ENCODE data around the gene PDLIM5.
"Not testable (repeated sequence)": the region's sequence is repeated elsewhere in the genome, so short reads cannot be mapped to it uniquely, and the experiment has no call there.

PDLIM5 gene

DNA sequence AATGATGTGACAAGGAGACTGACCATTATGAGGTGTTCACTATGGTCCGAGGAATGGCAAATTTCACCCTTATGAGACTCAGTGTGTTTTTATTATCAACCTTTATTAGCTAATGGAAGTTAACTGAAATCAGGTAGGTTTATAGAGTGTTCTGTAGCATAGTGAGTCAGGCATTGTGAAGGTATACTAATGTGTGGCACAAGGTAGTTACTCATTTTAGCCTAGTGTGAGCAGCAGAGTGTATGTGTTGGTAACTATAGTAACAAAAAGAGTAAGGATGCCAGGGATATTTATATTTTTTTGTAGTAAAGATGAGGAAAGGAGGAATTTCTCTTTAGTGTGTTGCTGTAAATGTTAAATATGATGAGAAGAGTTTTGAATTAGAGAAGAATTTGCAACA is 12.0 kb downstream of the PDLIM5 start:
- DNase-seq = no peak

DNA sequence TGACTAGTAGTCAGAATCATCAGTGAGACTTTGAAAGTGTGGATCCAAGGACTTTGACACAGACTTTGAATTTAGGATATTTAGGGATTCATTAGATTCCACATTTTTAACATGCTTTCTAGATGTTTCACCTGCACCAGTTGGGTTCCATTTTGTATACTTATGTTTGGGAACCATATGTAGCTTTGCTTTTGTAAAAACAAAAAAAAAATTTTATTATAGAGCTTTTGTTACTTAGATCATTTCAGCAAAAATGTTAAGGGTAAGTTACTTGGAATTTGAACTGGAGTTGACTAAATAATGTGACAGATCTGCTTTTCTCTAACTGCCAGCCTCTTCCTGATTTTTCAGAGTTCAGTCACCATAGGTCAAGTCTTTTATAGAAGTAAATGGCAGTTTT is 14.6 kb downstream of the PDLIM5 start:
- no peak for DNase-seq

- no peak for DNase-seq
These were observed 15.2 kb downstream of the PDLIM5 start for GRCh38 chr4:94466923-94467322.

- DNase-seq = no peak
These were observed 16.5 kb downstream of the PDLIM5 start for GRCh38 chr4:94468093-94468769.

DNA sequence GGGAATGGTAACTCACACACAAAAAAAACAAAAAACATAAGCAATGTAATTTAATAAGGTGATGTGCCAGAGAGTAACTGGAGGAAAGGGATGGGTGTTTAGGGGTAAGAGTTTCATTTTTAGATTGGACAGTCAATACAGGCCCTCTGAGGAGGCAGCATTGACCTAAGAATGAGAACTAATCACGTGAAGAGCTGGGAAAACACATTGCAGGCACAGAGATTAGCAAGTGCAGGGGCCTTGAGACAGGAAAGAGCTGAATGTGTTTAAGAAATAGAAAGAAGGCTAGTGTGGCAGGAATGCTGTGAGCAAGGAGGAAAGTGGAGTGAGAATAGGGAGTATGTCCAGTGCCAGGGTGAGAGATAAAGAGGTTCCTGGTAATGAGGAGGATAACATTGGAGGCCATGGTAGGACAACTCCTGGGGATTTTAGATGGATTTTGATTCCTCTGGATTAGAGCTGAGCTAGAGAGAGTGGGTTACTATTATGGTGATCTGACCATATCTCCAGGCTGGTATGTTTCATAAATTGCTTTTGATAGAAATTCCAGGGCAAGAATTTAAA is 17.6 kb downstream of the PDLIM5 start:
- no peak for DNase-seq

- no peak for DNase-seq
These were observed 18.4 kb downstream of the PDLIM5 start for GRCh38 chr4:94470132-94470531.

DNA sequence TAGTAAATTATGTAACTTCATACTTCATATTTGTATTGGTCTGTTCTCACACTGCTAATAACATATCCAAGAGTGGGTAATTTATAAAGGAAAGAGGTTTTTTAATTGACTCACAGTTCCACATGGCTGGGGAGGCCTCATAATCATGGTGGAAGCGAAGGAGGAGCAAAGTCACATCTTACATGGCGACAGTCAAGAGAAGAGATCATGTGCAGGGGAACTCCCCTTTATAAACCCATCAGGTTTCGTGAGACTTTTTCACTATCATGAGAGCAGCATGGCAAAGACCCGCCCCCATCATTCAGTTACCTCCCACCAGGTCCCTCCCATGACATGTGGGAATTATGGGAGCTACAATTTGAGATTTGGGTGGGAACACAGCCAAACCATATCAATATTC is 19.0 kb downstream of the PDLIM5 start:
- DNase-seq = not testable (repeated sequence)

- no peak for DNase-seq
These were observed 20.5 kb downstream of the PDLIM5 start for GRCh38 chr4:94472056-94472826.

GRCh38 chr4:94475050-94475449 is 23.3 kb downstream of the PDLIM5 start:
- DNase-seq = no peak

DNA sequence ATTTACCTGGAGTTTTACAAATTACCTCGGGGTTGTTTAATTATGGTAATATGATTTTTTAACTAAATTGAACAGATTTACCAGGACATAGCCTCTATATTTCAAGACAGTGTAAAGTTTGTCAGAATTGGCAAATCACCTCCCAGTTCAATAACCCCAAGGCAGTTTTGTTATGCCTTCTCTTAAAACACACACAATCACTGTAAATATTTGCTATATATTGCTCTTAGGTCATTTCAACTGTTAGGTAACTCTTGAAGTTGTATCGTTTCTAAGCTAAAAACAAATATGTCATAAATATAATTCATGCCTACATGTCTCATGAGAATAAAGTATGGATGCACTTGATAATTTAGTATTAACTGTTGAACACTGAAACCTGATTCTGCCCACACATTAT is 24.1 kb downstream of the PDLIM5 start:
- no peak for DNase-seq

DNA sequence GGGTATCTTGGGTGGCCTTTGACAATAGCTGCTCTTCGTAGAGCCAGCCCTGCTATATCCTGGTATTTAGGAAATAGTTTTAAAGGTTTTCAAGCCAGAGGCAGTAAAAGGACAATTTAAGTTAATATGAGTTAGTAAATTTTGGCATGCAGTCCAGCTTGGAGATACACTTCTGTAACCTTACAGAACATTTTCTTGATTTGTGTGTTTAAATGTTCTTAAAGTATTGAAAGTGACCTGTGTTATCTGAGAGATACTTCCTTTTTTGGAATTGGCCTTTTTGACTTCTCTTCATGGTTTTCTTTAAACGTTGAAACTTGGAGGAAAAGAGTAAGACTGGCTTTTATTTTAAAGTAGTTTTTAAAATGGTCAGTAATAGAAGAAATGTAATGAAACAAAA is 25.5 kb downstream of the PDLIM5 start:
- no peak for DNase-seq

- not testable (repeated sequence) for DNase-seq
These were observed 27.1 kb downstream of the PDLIM5 start for GRCh38 chr4:94478805-94479204.

DNA sequence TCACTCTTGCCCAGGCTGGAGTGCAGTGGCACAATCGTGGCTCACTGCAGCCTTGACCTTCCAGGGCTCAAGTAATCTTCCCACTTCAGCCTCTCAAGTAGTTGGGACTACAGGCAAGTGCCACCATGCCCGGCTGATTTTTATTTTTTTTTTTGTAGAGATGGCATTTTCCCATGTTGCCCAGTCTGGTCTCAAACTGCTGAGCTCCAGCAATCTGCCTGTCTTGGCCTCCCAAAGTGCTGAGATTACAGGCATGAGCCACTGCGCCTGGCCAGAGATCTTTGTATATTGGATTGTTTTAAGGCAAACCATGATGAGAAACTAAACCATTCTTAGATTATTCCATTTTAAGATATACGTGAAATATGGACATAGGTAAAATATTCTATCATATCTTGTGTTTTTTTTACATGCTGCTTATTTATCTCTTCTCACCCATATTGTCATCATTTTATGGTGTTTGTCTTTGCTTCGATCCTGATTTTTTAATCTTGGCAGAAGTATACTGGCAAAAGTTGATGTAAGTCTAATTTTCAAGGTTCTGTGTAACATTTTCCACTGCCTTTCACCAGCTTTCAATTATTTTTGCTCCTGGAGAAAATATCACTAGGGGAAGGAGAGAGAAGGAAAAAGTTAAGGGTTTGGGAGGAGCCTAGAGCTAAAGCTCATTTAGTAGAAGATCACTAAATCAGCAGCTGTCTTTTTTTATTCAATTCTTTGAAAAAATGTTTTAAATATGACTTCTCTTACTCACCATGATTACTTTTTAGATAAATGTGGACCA is 27.8 kb downstream of the PDLIM5 start:
- no peak for DNase-seq

DNA sequence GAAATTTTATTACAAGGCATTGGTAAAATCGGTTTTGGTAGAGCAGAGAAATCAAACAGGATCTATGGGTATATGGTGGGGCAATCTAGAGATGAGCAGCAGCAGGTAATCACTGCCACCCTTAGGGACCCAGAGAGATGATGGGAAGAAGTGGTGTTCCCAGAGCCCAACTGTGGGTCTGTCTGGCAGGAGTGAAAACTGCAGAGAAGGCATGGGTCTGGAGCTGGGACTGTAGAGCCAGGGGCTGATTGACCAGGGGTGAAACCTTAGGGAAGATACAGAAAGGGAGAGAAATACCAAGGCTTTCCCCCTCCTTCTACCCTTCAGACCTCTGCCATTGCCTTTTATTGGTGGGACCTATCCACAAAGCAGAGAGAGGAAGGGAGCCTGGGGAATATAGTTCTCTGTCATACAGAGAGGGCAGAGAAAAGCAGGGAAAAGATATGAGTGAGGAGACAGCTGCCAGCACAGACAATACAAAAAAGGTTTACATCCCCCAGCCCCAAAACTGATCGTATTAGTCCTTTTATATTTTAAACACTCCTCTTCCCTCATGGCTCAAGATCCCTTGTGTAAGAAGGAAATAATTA is 28.7 kb downstream of the PDLIM5 start:
- DNase-seq = no peak

DNA sequence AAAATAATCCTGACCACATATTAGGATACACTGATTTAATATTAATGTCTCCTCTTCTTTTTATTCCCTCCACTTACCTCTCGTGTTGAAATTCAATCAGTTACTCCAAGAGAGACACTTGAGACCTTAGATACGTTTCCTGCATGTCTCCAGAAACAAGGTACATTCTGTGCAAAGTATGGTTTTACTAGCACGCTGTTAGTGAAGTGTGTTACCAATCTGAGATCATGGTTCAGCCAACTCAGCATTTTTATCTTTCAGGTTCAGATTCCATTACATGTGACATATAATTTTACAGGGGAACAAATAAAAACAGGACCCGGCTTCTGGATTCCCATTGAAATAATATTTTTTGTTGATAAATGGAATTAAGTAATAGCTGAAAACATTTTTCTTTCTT is 32.2 kb downstream of the PDLIM5 start:
- no peak for DNase-seq

DNA sequence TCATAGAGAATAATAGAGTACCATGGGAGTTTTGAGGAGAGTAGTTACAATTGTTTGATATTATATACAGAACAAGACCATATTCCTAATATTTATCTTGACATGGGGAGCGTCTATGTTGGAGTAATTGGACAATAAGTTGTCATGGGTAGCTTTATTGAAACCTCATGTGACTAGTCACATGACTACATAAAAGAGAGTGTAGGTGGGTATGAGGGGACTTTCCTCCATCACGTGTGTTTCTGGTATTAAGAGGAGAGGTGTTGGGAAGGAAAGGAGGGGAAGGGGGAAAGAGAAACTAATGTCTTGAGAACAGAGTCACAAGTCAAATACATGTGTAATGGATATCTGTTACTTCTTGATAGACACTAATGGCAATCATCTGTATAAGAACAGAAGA is 33.1 kb downstream of the PDLIM5 start:
- DNase-seq = no peak

- DNase-seq = no peak
These were observed 34.6 kb downstream of the PDLIM5 start for GRCh38 chr4:94486372-94486801.

- no peak for DNase-seq
These were observed 36.9 kb downstream of the PDLIM5 start for GRCh38 chr4:94488670-94489069.

DNA sequence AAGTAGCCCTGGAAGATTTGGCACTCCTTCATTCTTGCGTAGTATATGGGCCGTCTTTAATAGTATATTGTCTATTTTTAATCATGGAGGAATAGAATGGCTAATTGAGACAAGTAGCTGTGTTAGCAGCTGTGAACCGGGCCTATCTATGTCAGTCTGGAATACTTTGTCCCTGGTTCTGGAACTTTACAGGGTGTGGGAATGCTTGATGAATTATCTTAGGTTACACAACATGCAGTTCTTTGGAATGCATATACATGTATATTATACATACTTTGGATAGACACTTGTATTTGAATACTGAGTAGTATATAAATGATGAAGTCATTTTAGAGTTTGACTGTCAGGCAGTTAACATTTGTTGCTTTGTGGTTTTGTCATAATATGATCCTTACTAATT is 37.4 kb downstream of the PDLIM5 start:
- no peak for DNase-seq

- no peak for DNase-seq
These were observed 38.7 kb downstream of the PDLIM5 start for GRCh38 chr4:94490437-94490836.

- no peak for DNase-seq
These were observed 39.6 kb downstream of the PDLIM5 start for GRCh38 chr4:94491322-94491721.

GRCh38 chr4:94495408-94495807 is 43.7 kb downstream of the PDLIM5 start:
- no peak for DNase-seq

- DNase-seq = no peak
These were observed 45.9 kb downstream of the PDLIM5 start for GRCh38 chr4:94497690-94498089.
